ENCODE measurements around the gene COL4A2. TPM values are rescaled to one million over a fixed set of nuclear protein-coding genes. Genes with fewer than 3 reads are reported as not detected.
A peak's percentile ranks its signal among the peaks of the same experiment; 100 is the strongest.

The COL4A2 gene
- total RNA-seq, 1 donor from 2014 or later: 1,736 TPM

GRCh38 chr13:110411688-110412059 is 104.6 kb downstream of the COL4A2 start:
- H3K36me3 ChIP-seq (ENCODE audit: control insufficient read depth, insufficient read depth, low read length): peaks cover 1% of the 10 kb centered on the region
- TF ChIP-seq CTCF (IDR thresholded peaks at IDR 0.05; ENCODE audit: insufficient read depth, low read length, poor library complexity, severe bottlenecking): no peak
- no peaks in the 10 kb centered on the region for H3K27me3 ChIP-seq (ENCODE audit: control insufficient read depth, insufficient read depth, low read length)
- no peak overlapping the region for H3K4me3 ChIP-seq (ENCODE audit: low read depth, low read length)
- no peak for DNase-seq (ENCODE audit: low read depth)

GRCh38 chr13:110412132-110412914 is 105.2 kb downstream of the COL4A2 start:
- DNase-seq (ENCODE audit: low read depth): peak; percentile 97
- H3K4me3 ChIP-seq (ENCODE audit: low read depth, low read length): no peak overlapping the region
- TF ChIP-seq CTCF (IDR thresholded peaks at IDR 0.05; ENCODE audit: insufficient read depth, low read length, poor library complexity, severe bottlenecking): peak; percentile 90
- peaks cover 1% of the 10 kb centered on the region for H3K36me3 ChIP-seq (ENCODE audit: control insufficient read depth, insufficient read depth, low read length)
- no peaks in the 10 kb centered on the region for H3K27me3 ChIP-seq (ENCODE audit: control insufficient read depth, insufficient read depth, low read length)

GRCh38 chr13:110413016-110413675 is 106.1 kb downstream of the COL4A2 start:
- no peak for DNase-seq (ENCODE audit: low read depth)

GRCh38 chr13:110413676-110414040 is 106.6 kb downstream of the COL4A2 start:
- H3K27me3 ChIP-seq (ENCODE audit: control insufficient read depth, insufficient read depth, low read length): no peaks in the 10 kb centered on the region
- no peak for DNase-seq (ENCODE audit: low read depth)
- H3K4me3 ChIP-seq (ENCODE audit: low read depth, low read length): no peak overlapping the region
- no peak for TF ChIP-seq CTCF (IDR thresholded peaks at IDR 0.05; ENCODE audit: insufficient read depth, low read length, poor library complexity, severe bottlenecking)
- peaks cover 1% of the 10 kb centered on the region for H3K36me3 ChIP-seq (ENCODE audit: control insufficient read depth, insufficient read depth, low read length)

More at GRCh38 chr13:110413016-110413675, 106.1 kb downstream of the COL4A2 start:
- Histone ChIP-seq H3K27me3 (ENCODE audit: control insufficient read depth, insufficient read depth, low read length) (no peaks in the 10 kb centered on the region), H3K4me3 (ENCODE audit: low read depth, low read length) (no peak overlapping the region), H3K36me3 (ENCODE audit: control insufficient read depth, insufficient read depth, low read length) (peaks cover 1% of the 10 kb centered on the region)
- TF ChIP-seq CTCF (IDR thresholded peaks at IDR 0.05; ENCODE audit: insufficient read depth, low read length, poor library complexity, severe bottlenecking): no peak

GRCh38 chr13:110414283-110414682 is 107.2 kb downstream of the COL4A2 start:
- no peak for TF ChIP-seq CTCF (IDR thresholded peaks at IDR 0.05; ENCODE audit: insufficient read depth, low read length, poor library complexity, severe bottlenecking)
- H3K4me3 ChIP-seq (ENCODE audit: low read depth, low read length): no peak overlapping the region
- DNase-seq (ENCODE audit: low read depth): no peak
- H3K27me3 ChIP-seq (ENCODE audit: control insufficient read depth, insufficient read depth, low read length): no peaks in the 10 kb centered on the region
- H3K36me3 ChIP-seq (ENCODE audit: control insufficient read depth, insufficient read depth, low read length): peaks cover 1% of the 10 kb centered on the region
